K562 (cell line): Measurements from ENCODE around the gene SMARCC1. TPM values are rescaled to one million over a fixed set of nuclear protein-coding genes. Genes with fewer than 3 reads are reported as not detected.

ENCODE experiments used
- EGR1 ChIP-seq: fragments of 450-650 bp; conservative IDR thresholded peaks from 2 replicates; pipeline ENCODE4 v1.6.1; 2017; ENCODE audit warnings: mild to moderate bottlenecking
- GTF2F1 ChIP-seq: IDR thresholded peaks from 2 replicates; pipeline ENCODE4 v1.6.1; 2011; ENCODE audit warnings: low read depth, low read length, improper control_type of control experiment
- HNRNPUL1 ChIP-seq: fragments of 200-400 bp; formaldehyde crosslinking; IDR thresholded peaks from 2 replicates; pipeline ENCODE4 v1.6.1; 2017; ENCODE audit warnings: low read length
- L3MBTL2 ChIP-seq: fragments of 450-650 bp; IDR thresholded peaks from 2 replicates; pipeline ENCODE4 v1.6.1; 2016; ENCODE audit warnings: mild to moderate bottlenecking, moderate library complexity
- MXD1 ChIP-seq: fragments of 250-450 bp; sonication (Bioruptor Pico); IDR thresholded peaks from 2 replicates; pipeline ENCODE4 v1.8.0; 2021; ENCODE audit warnings: borderline replicate concordance, mild to moderate bottlenecking, moderate library complexity; ENCODE audit not compliant: poor library complexity, severe bottlenecking
- NUFIP1 ChIP-seq: fragments of 450-650 bp; IDR thresholded peaks from 2 replicates; pipeline ENCODE4 v1.6.1; 2018; ENCODE audit not compliant: partially characterized antibody
- PML ChIP-seq: IDR thresholded peaks from 2 replicates; pipeline ENCODE4 v1.6.1; 2012; ENCODE audit warnings: low read length, inconsistent platforms
- PRPF4 ChIP-seq: fragments of 200-400 bp; formaldehyde crosslinking; IDR thresholded peaks from one replicate; pipeline ENCODE4 v1.6.1; 2017; ENCODE audit warnings: low read length, low read depth, mild to moderate bottlenecking; ENCODE audit not compliant: insufficient read depth, poor library complexity, severe bottlenecking
- SFPQ ChIP-seq: fragments of 200-400 bp; formaldehyde crosslinking; IDR thresholded peaks from 2 replicates; pipeline ENCODE4 v1.6.1; 2017; ENCODE audit warnings: mild to moderate bottlenecking, low read depth, low read length, moderate library complexity
- SMAD1 ChIP-seq: fragments of 150-350 bp; IDR thresholded peaks from 2 replicates; pipeline ENCODE4 v1.6.1; 2014; ENCODE audit warnings: low read length, low read depth; ENCODE audit not compliant: partially characterized antibody
- TAF15 ChIP-seq: fragments of 200-400 bp; formaldehyde crosslinking; IDR thresholded peaks from 2 replicates; pipeline ENCODE4 v1.6.1; 2017; ENCODE audit warnings: mild to moderate bottlenecking, low read depth, low read length, moderate library complexity
- TSHZ1 ChIP-seq: fragments of 250-450 bp; sonication (Bioruptor Pico); IDR thresholded peaks from 2 replicates; pipeline ENCODE4 v1.4.0; 2020; ENCODE audit warnings: mild to moderate bottlenecking, moderate library complexity
- USF1 ChIP-seq: sonication (generic); formaldehyde crosslinking; IDR thresholded peaks from 2 replicates; pipeline ENCODE4 v1.9.0; 2022; ENCODE audit warnings: mild to moderate bottlenecking, missing genetic modification reagents
- YBX1 ChIP-seq: fragments of 450-650 bp; IDR thresholded peaks from 2 replicates; pipeline ENCODE4 v1.7.1; 2016; ENCODE audit warnings: mild to moderate bottlenecking
- ZBTB12 ChIP-seq: fragments of 250-450 bp; sonication (Bioruptor Pico); IDR thresholded peaks from 2 replicates; pipeline ENCODE4 v1.4.0; 2020
- ZKSCAN1 ChIP-seq: fragments of 150-350 bp; IDR thresholded peaks from 2 replicates; pipeline ENCODE4 v1.6.1; 2016; ENCODE audit warnings: low read depth, low read length
- ZKSCAN3 ChIP-seq: fragments of 250-450 bp; sonication (Bioruptor Pico); IDR thresholded peaks from 2 replicates; pipeline ENCODE4 v1.4.0; 2020
- ZNF408 ChIP-seq: fragments of 250-450 bp; sonication (Bioruptor Pico); IDR thresholded peaks from 2 replicates; pipeline ENCODE4 v1.4.0; 2020; ENCODE audit warnings: low read depth, mild to moderate bottlenecking, moderate library complexity
- ZNF668 ChIP-seq: fragments of 250-450 bp; sonication (Bioruptor Pico); IDR thresholded peaks from 2 replicates; pipeline ENCODE4 v1.8.0; 2022; ENCODE audit warnings: mild to moderate bottlenecking, inconsistent platforms
- polyA plus RNA-seq, 8 experiments: library from polyadenylated mRNA; depleted of rRNA in 4 of 8; stranded (reverse) in 5 of 8; unstranded in 3 of 8; fragments of >200 nt; fragmentation: Nextera tagmentation in 2 of 8; fragmentation: Illumina TruSeq in 1 of 8; extraction: Ambion mirVana in 2 of 8; extraction: Trizol in 1 of 8; gene quantifications; 2 replicates each; pipeline versions ENCODE4 v1.2.1 to v1.2.3, GENCODE V29; 2011 to 2014; ENCODE audit warnings: inconsistent platforms in 1 of 8, missing spikeins in 1 of 8
- total RNA-seq, 7 experiments: library from RNA; depleted of rRNA in 6 of 7; stranded (reverse); fragments of >200 nt in 6 of 7; fragmentation: Illumina TruSeq in 2 of 7; extraction: Trizol in 2 of 7; gene quantifications; 2 replicates each; pipeline versions ENCODE4 v1.2.1 to v1.2.3, GENCODE V29; 2011 to 2021; ENCODE audit warnings: low replicate concordance in 1 of 7

Gene SMARCC1
- total and polyA plus RNA-seq, 9 of the 15 experiments (the other 6 are each of a cell fraction or from before 2014, with no cell fraction given) = 20.7 to 199 (median 66.0) TPM

GRCh38 chr3:47781685-47782445, at the start of gene SMARCC1 (continued):
- TF ChIP-seq ZBTB12 = no peak
- no peak for TF ChIP-seq ZNF408
- no peak for TF ChIP-seq ZKSCAN3 (CRISPR knock-in tag)
- TF ChIP-seq ZKSCAN1 = 0 out of 2 replicates have a peak, but pooled peaks have one; percentile 22
- peak; percentile 80 for TF ChIP-seq L3MBTL2
- no peak for TF ChIP-seq PRPF4
- no peak for TF ChIP-seq TAF15
- 0 out of 2 replicates have a peak, but pooled peaks have one; percentile 53 for TF ChIP-seq ZNF668
- TF ChIP-seq GTF2F1 = peak; percentile 70
- no peak for TF ChIP-seq TSHZ1 (CRISPR knock-in tag)
- TF ChIP-seq SFPQ = no peak
- TF ChIP-seq EGR1 = peak; percentile 75
- TF ChIP-seq SMAD1 = peak; percentile 64
- no peak for TF ChIP-seq NUFIP1
- TF ChIP-seq USF1 (CRISPR knock-in tag) = 0 out of 2 replicates have a peak, but pooled peaks have one; percentile 23
- no peak for TF ChIP-seq YBX1
- TF ChIP-seq HNRNPUL1 = no peak
- no peak for TF ChIP-seq MXD1 (CRISPR knock-in tag)
- peak; percentile 81 for TF ChIP-seq PML
